HG03354 (cell line): ENCODE data around the gene ZFP36L1.

ENCODE experiments used
- ATAC-seq: cut with Tn5 transposase; IDR thresholded peaks from one replicate; pipeline ENCODE4 v1.9.1; 2021; ENCODE audit warnings: mild to moderate bottlenecking; ENCODE audit not compliant: unreplicated experiment, poor library complexity, severe bottlenecking

The ZFP36L1 gene

GRCh38 chr14:68816943-68817430, 24.1 kb upstream of the ZFP36L1 start:
- no peak for ATAC-seq

GRCh38 chr14:68816183-68816942, 23.5 kb upstream of the ZFP36L1 start:
- peak; percentile 55 for ATAC-seq

- ATAC-seq, result no peak
Observed at GRCh38 chr14:68815298-68816182, 22.7 kb upstream of the ZFP36L1 start.

- peak; percentile 50 for ATAC-seq
Observed at GRCh38 chr14:68814539-68815297, 21.9 kb upstream of the ZFP36L1 start.

GRCh38 chr14:68814238-68814538, 21.3 kb upstream of the ZFP36L1 start:
- ATAC-seq, result no peak

- ATAC-seq, result no peak
Observed at GRCh38 chr14:68813318-68813838, 20.5 kb upstream of the ZFP36L1 start.

GRCh38 chr14:68811171-68811570, 18.3 kb upstream of the ZFP36L1 start:
- no peak for ATAC-seq

- ATAC-seq, result no peak
Observed at GRCh38 chr14:68810173-68811153, 17.6 kb upstream of the ZFP36L1 start.

- ATAC-seq, result no peak
Observed at GRCh38 chr14:68809524-68809923, 16.7 kb upstream of the ZFP36L1 start.

- no peak for ATAC-seq
Observed at GRCh38 chr14:68808696-68809480, 16.0 kb upstream of the ZFP36L1 start.

GRCh38 chr14:68807987-68808386, 15.1 kb upstream of the ZFP36L1 start:
- no peak for ATAC-seq

GRCh38 chr14:68807148-68807600, 14.3 kb upstream of the ZFP36L1 start:
- peak; percentile 41 for ATAC-seq

GRCh38 chr14:68806526-68807147, 13.8 kb upstream of the ZFP36L1 start:
- peak; percentile 62 for ATAC-seq

GRCh38 chr14:68805414-68805813, 12.5 kb upstream of the ZFP36L1 start:
- no peak for ATAC-seq

- ATAC-seq, result no peak
Observed at GRCh38 chr14:68801631-68802030, 8.8 kb upstream of the ZFP36L1 start.

GRCh38 chr14:68800953-68801352, 8.1 kb upstream of the ZFP36L1 start:
- no peak for ATAC-seq

GRCh38 chr14:68800390-68800789, 7.5 kb upstream of the ZFP36L1 start:
- ATAC-seq, result no peak

- ATAC-seq, result no peak
Observed at GRCh38 chr14:68798621-68799020, 5.8 kb upstream of the ZFP36L1 start.
